GM18511 (cell line): Measurements from ENCODE around the gene CAMSAP1.
"Not testable (repeated sequence)": the region's sequence is repeated elsewhere in the genome, so short reads cannot be mapped to it uniquely, and the experiment has no call there.

ENCODE experiments used
- ATAC-seq: cut with Tn5 transposase; IDR thresholded peaks from one replicate; pipeline ENCODE4 v1.9.1; 2021; ENCODE audit warnings: mild to moderate bottlenecking, moderate library complexity; ENCODE audit not compliant: unreplicated experiment

Gene CAMSAP1

DNA sequence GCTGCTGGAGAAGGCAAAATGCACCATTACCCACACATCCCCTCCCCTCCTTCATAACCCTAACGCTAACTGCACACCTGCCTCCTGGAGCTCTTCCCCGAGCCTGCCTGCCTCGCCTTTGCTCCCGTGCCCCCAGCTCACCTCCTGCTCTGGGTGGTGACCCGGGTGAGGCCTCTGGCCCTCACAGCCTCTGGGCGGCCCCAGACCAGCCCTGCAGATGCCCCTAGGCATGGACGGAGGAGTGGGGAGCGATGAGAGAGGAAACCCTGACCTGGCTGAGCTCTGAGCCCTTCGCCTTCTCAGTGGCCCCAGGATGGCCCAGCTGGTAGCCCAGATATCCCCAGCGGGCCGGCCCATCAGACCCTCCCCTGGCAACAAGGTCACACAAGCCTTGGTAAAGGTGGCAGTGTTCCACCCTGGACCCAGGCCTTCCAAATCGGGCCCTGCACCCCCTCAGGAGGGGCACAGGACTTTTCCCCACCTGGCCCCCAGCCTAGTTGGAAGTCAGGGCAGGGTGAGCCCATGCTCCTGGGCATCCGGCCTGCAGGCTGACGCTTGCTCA is 14.5 kb upstream of the CAMSAP1 start:
- no peak for ATAC-seq

DNA sequence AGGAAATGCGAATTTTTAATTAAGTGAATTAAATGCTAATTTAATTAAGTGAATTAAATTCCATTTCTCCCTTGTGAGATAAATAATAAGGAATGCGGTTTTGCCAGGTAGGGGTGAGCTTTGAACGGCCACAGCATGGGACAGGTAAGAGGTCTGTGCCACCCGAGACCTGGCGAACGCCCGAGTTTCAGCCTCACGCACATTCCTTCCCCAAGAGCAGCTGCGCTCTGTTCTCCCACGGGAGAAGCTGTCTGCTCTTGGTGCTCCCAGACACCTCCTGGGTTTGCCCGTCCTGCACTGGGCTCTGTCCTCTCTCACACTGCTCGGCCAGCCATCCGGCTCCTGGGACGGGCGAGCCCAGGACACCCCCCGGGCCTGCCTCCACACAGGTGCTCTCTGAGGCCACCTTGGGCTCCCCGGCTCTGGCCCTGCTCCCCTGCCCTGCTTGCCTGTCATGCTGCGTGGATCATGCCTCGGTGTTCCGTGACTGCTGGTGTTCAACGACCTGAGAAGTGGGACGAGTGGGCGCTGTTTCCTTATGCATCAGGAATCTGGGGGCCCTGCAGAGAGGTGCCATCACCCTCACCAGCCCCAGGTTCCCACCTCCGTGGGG is 13.7 kb upstream of the CAMSAP1 start:
- no peak for ATAC-seq

- no peak for ATAC-seq
Measured at GRCh38 chr9:135920256-135920930, 13.0 kb upstream of the CAMSAP1 start.

DNA sequence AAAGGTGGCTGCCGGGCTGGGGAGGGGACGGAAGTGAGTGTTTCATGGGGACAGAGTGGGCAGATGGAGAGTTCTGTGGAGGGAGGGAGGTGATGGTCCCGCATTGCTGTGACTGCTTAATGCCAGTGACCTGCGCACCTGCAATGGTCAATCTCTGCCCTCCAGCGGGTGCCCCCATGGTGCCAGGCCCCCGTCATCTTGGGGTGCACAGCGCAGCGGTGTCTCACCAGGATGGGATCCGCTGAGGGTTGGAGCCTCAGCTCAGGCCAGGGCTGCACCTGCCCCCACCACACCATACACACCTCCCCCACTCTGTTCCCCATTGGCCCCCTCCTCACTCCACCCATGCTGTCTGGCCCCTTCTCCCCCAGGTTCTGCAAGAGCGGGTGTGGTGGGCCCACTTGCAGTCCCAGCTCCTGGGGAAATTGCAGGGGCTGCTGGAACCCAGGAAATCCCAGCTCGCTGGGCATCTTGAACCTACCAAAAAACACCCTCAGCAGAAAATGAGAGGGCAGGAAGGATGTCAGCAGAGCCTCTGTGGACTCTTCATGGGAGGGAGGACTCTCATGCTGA is 12.1 kb upstream of the CAMSAP1 start:
- ATAC-seq: no peak

DNA sequence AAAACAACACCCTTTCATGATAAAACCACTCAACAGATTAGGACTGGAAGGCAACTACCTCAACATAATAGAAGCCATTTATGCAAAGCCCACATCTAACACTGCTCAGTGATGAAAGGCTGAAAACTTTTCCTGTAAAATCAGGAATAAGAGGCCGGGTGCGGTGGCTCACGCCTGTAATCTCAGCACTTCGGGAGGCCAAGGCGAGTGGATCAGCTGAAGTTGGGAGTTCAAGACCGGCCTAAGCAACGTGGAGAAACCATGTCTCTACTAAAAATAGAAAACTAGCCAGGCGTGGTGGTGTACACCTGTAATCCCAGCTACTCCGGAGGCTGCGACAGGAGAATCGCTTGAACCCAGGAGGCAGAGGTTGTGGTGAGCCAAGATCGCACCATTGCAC is 8.9 kb upstream of the CAMSAP1 start:
- not testable (repeated sequence) for ATAC-seq

- ATAC-seq: no peak
Measured at GRCh38 chr9:135914921-135915320, 7.6 kb upstream of the CAMSAP1 start.

GRCh38 chr9:135911233-135911632 is 3.9 kb upstream of the CAMSAP1 start:
- ATAC-seq: not testable (repeated sequence)

DNA sequence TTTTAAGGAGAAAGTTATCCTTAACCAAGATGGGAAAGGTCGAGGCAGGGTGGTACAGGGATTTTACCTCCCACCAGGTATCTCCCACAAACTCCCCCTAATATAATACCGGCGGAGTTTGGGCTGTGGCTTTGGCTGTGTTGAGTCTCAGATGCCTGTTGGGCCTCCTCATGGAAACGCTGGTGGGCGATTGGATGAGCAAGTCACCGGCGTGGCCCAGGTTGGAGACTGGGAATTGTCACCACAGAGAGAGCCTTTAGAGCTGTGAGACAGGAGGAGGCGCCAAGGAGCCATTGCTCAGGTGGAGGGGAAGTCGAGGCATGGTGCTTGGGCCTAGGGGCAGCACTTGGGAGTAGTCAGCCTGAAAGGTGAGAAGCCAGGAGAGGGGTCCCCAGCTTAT is 3.4 kb upstream of the CAMSAP1 start:
- no peak for ATAC-seq

DNA sequence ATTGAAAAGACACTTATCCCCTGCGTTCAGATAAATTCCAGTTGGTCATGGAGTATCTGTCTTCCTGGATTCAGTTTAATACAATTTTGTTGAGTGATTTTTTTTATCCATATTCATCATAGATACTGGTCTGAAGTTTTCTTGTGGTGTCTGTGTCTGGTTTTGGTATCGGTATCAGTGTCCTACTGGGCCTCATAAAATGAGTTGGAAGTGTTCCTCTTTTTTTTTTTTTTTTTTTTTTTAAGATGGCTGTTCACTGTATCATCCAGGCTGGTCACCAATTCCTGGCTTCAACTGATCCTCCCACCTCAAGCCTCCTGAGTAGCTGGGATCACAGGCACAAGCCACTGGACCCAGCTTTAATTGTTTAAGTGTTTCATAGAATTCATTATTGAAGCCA is 2.9 kb upstream of the CAMSAP1 start:
- no peak for ATAC-seq

GRCh38 chr9:135909371-135909770 is 2.0 kb upstream of the CAMSAP1 start:
- ATAC-seq: no peak

- no peak for ATAC-seq
Measured at GRCh38 chr9:135908754-135909204, 1.4 kb upstream of the CAMSAP1 start.

GRCh38 chr9:135908093-135908753 is 877 bp upstream of the CAMSAP1 start:
- ATAC-seq: peak; percentile 9

DNA sequence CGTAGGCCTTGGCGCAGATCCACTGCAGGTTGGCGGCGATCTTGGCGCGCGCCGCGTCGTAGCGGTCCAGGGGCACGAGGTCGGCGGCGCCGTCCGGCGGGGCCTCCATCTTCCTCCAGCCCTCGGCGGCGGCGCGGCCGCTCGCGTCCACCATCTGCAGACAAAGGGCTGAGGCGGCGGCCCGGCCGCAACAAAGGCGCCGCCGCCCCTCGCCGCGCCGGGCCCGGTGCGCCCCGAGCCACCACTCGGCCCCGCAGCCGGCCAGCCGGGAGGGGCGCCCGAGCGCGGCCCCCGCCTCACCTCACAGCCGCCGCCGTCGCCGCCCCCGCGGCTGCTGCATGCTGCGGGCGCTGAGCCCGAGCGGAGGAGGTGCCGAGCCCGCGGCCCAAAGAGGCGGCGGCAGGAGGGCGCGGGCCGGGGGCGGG is 328 bp downstream of the CAMSAP1 start:
- ATAC-seq: peak; percentile 47

DNA sequence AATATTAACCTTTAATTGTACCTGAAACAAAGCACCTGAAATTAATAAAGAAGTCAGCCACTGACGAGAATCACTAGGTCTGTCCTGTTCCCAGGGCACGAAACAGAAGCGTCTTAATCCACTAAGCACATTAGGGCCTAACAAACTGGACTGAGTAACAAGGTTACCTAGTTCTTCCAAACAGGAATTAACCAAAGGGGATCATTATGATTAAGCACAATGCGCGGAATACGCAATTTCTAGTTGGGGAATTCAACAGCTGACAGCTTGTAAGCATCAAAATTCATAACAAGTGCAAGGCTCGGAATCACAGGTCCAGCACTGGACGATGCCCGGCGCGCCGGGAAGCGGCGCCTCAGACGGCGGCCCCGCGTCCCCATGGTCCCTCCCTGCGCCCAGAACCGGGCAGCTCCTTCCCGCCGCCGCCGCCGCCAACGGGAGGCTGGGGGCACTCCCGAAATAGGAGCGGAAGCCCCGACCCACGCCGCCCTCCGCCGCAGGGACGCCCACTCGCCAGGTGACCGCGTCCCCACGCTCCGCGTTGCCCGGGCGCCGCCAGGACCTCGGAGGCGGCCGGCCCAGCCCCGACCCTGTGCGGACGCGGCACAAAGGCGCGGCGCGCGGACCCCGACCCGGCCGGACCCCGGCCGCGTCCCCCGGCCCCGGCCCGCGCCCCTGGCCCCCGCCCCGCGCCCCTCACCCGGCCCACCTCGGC is 898 bp downstream of the CAMSAP1 start:
- ATAC-seq: peak; percentile 7

DNA sequence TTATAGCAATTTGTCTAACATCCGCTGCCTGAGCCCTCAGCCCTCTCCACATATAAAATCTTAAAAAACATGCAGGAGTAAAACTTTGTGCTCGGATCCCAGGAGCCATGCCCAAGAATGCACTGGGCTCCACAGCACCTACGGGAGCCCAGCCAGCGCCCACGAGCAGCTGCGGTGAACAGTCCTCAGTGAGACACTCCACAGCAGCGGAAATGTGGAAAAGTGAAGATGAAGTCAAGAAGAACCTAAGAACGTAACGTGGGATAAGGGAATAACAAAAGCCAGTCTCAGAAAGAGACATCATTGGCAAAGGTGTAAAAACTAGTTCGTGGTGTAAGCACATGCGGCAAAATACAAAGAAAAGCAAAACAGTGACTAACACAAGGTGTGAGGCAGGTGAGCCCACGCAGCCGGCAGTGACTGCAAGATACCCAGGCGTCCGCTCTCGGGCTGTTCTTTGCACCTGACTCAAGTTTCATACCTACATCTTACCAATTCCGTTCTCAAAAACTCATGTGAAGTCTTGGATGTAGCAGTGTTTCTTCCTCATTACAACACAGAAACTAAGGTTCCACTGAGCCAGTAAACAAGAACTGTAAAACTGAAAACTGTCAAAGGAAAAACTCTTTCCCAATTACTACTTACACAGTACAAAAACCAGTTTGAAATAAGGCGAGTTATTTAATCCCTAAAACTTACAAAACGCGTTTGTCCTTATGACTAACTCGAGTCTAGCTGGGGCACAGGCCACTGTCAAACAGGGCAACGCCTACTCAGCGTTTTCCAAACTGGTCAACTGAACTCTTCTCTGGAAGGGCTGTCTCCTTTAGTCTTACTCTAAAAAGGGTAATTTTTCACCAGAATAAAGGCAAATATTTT is 1.7 kb downstream of the CAMSAP1 start:
- ATAC-seq: no peak

DNA sequence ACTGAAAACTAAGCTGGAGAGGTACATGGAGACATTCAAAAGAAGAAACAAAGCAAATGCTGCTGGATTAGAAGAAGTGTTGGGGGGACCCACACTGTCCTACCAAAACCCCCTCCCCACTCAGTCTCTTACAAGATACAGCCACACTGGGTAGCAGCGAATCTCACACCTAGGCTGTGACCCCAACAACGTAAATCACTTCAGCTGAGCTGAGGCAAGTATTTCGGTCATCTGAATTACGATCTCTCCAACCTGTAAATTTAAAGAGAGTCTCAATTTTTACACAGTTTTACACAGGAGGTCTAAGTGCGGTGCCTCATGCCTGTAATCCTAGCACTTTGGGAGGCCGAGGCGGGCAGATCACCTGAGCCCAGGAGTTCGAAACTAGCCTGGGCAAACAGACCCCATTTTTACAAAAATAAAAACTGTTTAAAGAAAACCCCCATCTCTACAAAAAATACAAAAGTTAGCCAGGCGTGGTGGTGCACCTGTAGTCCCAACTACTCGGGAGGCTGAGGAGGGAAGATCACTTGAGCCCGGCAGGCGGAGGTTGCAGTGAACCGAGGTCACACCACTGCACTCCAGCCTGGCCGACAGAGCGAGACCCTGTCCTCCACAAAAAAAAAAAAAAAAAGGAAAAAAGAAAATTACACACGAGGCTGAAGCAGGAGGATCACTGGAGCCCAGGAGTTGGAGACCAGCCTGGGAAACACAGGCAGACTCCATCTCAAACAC is 3.4 kb downstream of the CAMSAP1 start:
- ATAC-seq: no peak

DNA sequence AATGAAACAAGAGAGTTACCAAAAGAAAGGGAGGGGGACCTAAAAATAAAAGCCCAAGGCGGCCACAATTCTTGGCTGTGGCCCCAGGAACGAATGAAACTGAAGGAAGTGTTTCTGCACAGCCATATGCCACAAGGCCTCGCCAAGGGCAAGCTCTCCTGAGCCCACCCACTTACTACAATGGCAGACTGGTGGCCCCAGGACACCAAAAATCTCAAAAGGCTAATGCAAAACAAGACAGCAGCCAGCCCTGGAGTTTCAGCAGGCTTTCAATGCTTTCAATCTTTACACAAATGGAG is 4.0 kb downstream of the CAMSAP1 start:
- ATAC-seq: no peak

GRCh38 chr9:135902655-135903357 is 4.5 kb downstream of the CAMSAP1 start:
- no peak for ATAC-seq

DNA sequence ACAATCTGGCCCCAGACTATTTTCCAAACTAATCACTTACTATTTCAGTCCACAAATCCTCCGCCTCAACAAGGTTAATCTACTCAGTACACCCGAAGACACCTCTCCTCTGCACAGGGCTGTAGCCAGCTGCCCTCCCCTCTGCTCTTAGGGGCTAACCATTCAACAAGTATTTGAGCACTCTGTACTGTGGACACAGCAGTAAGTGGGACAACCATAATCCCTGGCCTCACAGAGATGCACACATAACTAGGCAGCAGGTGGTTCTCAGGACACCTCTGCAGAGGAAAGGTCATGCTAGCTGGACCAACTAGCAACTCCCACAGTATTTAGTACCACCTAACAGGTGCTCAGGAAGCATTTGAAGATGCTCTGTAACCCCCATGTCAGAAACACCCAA is 5.5 kb downstream of the CAMSAP1 start:
- ATAC-seq: no peak
